WTC11 (cell line): ENCODE data around the gene RNF121. TPM values are rescaled to one million over a fixed set of nuclear protein-coding genes. Genes with fewer than 3 reads are reported as not detected.

Source experiments
- ATAC-seq: fragments of 200-7000 bp; cut with Tn5 transposase; 2 replicates; pipeline ENCODE4 v1.10.0; 2021; ENCODE audit warnings: mild to moderate bottlenecking, moderate library complexity
- CTCF ChIA-PET: fragments of 300-600 bp; sonication (Branson Sonifier 250); formaldehyde crosslinking; loops from one replicate; lab custom pipeline; 2021; ENCODE audit warnings: antibody characterized with exemption; lab: Charles Lee
- POLR2A ChIA-PET: fragments of 350-600 bp; sonication (Branson Sonifier 250); formaldehyde crosslinking; loops from one replicate; lab custom pipeline; 2021; ENCODE audit warnings: antibody characterized with exemption; lab: Charles Lee
- DNase-seq: peaks from one replicate; pipeline ENCODE4 v3.0.0; 2021; ENCODE audit warnings: low spot score
- H3K27ac Mint-ChIP-seq: 2 replicates; pipeline ENCODE4 v1.8.0; 2021; ENCODE audit warnings: mixed read lengths
- H3K27me3 Mint-ChIP-seq: 2 replicates; pipeline ENCODE4 v1.8.0; 2021; ENCODE audit warnings: low read depth, mild to moderate bottlenecking, moderate library complexity, mixed read lengths
- H3K36me3 Mint-ChIP-seq: 2 replicates; pipeline ENCODE4 v1.8.0; 2021; ENCODE audit warnings: mixed read lengths
- H3K4me1 Mint-ChIP-seq: 2 replicates; pipeline ENCODE4 v1.8.0; 2022; ENCODE audit warnings: mixed read lengths
- H3K4me3 Mint-ChIP-seq: 2 replicates; pipeline ENCODE4 v1.8.0; 2021; ENCODE audit warnings: mild to moderate bottlenecking, moderate library complexity, mixed read lengths
- H3K9me3 Mint-ChIP-seq: 2 replicates; pipeline ENCODE4 v1.8.0; 2021; ENCODE audit warnings: mixed read lengths
- ATF1 ChIP-seq: sonication (generic); formaldehyde crosslinking; IDR thresholded peaks from 2 replicates; pipeline ENCODE4 v1.8.1; 2023; ENCODE audit warnings: mild to moderate bottlenecking, moderate library complexity, missing genetic modification reagents
- ELF4 ChIP-seq: sonication (generic); formaldehyde crosslinking; IDR thresholded peaks from 2 replicates; pipeline ENCODE4 v1.8.1; 2022; ENCODE audit warnings: low read depth, mild to moderate bottlenecking, moderate library complexity, missing genetic modification reagents
- EMX1 ChIP-seq: fragments of 250-450 bp; sonication (Bioruptor Pico); IDR thresholded peaks from 2 replicates; pipeline ENCODE4 v1.8.0; 2021; ENCODE audit warnings: mild to moderate bottlenecking
- FOXJ3 ChIP-seq: sonication (generic); formaldehyde crosslinking; IDR thresholded peaks from 2 replicates; pipeline ENCODE4 v1.9.0; 2021; ENCODE audit warnings: missing genetic modification reagents, mild to moderate bottlenecking, borderline replicate concordance
- FOXK1 ChIP-seq: sonication (generic); formaldehyde crosslinking; IDR thresholded peaks from 2 replicates; pipeline ENCODE4 v1.8.0; 2022; ENCODE audit warnings: mild to moderate bottlenecking, moderate library complexity, missing genetic modification reagents
- FOXP1 ChIP-seq: sonication (generic); formaldehyde crosslinking; IDR thresholded peaks from 2 replicates; pipeline ENCODE4 v1.8.0; 2022; ENCODE audit warnings: missing genetic modification reagents, mild to moderate bottlenecking, moderate library complexity, borderline replicate concordance
- GRHL2 ChIP-seq: fragments of 250-450 bp; sonication (Bioruptor Pico); IDR thresholded peaks from 2 replicates; pipeline ENCODE4 v1.8.0; 2022; ENCODE audit warnings: mild to moderate bottlenecking, moderate library complexity; ENCODE audit not compliant: insufficient replicate concordance, severe bottlenecking
- GTF2I ChIP-seq: fragments of 250-450 bp; sonication (Bioruptor Pico); conservative IDR thresholded peaks from 2 replicates; pipeline ENCODE4 v1.4.0; 2021; ENCODE audit warnings: mild to moderate bottlenecking
- NR2C2 ChIP-seq: sonication (generic); formaldehyde crosslinking; IDR thresholded peaks from 2 replicates; pipeline ENCODE4 v1.8.0; 2022; ENCODE audit warnings: mild to moderate bottlenecking, missing genetic modification reagents
- NR3C1 ChIP-seq: sonication (generic); formaldehyde crosslinking; conservative IDR thresholded peaks from 2 replicates; pipeline ENCODE4 v1.8.1; 2023; ENCODE audit warnings: low read depth, mild to moderate bottlenecking, missing genetic modification reagents
- PRRX2 ChIP-seq: fragments of 250-450 bp; sonication (Bioruptor Pico); IDR thresholded peaks from 2 replicates; pipeline ENCODE4 v1.8.0; 2021; ENCODE audit warnings: mild to moderate bottlenecking
- SMAD3 ChIP-seq: sonication (generic); formaldehyde crosslinking; IDR thresholded peaks from 2 replicates; pipeline ENCODE4 v1.8.0; 2022; ENCODE audit warnings: missing genetic modification reagents, mild to moderate bottlenecking, borderline replicate concordance
- SOX15 ChIP-seq: fragments of 250-450 bp; sonication (Bioruptor Pico); IDR thresholded peaks from 2 replicates; pipeline ENCODE4 v1.9.0; 2021; ENCODE audit warnings: mild to moderate bottlenecking
- TCF7 ChIP-seq: sonication (generic); formaldehyde crosslinking; IDR thresholded peaks from 2 replicates; pipeline ENCODE4 v1.8.0; 2022; ENCODE audit warnings: mild to moderate bottlenecking, low read depth, missing genetic modification reagents, moderate library complexity
- ZNF219 ChIP-seq: sonication (generic); formaldehyde crosslinking; IDR thresholded peaks from 2 replicates; pipeline ENCODE4 v1.8.0; 2023; ENCODE audit warnings: missing genetic modification reagents, mild to moderate bottlenecking, borderline replicate concordance
- ZNF263 ChIP-seq: sonication (generic); formaldehyde crosslinking; IDR thresholded peaks from 2 replicates; pipeline ENCODE4 v1.8.1; 2022; ENCODE audit warnings: low read depth, mild to moderate bottlenecking, moderate library complexity, missing genetic modification reagents
- ZNF416 ChIP-seq: fragments of 250-450 bp; sonication (Bioruptor Pico); IDR thresholded peaks from 2 replicates; pipeline ENCODE4 v1.9.0; 2021; ENCODE audit warnings: mild to moderate bottlenecking, inconsistent platforms
- total RNA-seq: library from RNA; stranded (reverse); gene quantifications from 3 replicates; pipeline ENCODE4 v1.2.3, GENCODE V29; 2021
- TF ChIP-seq, protein P1 (sequence below): fragments of 250-450 bp; sonication (Bioruptor Pico); IDR thresholded peaks from 2 replicates; pipeline ENCODE4 v1.8.0; 2021; ENCODE audit warnings: mild to moderate bottlenecking
- TF ChIP-seq, protein P2 (sequence below): sonication (generic); formaldehyde crosslinking; IDR thresholded peaks from 2 replicates; pipeline ENCODE4 v1.8.0; 2022; ENCODE audit warnings: mild to moderate bottlenecking, missing genetic modification reagents
- TF ChIP-seq, protein P3 (sequence below): fragments of 200-600 bp; IDR thresholded peaks from 2 replicates; pipeline ENCODE4 v1.8.0; 2022; ENCODE audit warnings: antibody characterized with exemption
- TF ChIP-seq, protein P4 (sequence below): fragments of 250-450 bp; sonication (Bioruptor Pico); IDR thresholded peaks from 2 replicates; pipeline ENCODE4 v1.9.0; 2021; ENCODE audit warnings: moderate library complexity, mild to moderate bottlenecking, inconsistent platforms, borderline replicate concordance
- TF ChIP-seq, protein P5 (sequence below): fragments of 250-450 bp; sonication (Bioruptor Pico); IDR thresholded peaks from 2 replicates; pipeline ENCODE4 v1.9.0; 2021; ENCODE audit warnings: mild to moderate bottlenecking
- TF ChIP-seq, protein P6 (sequence below): sonication (generic); formaldehyde crosslinking; IDR thresholded peaks from 2 replicates; pipeline ENCODE4 v1.8.0; 2022; ENCODE audit warnings: mild to moderate bottlenecking, missing genetic modification reagents
- TF ChIP-seq, protein P7 (sequence below): sonication (generic); formaldehyde crosslinking; IDR thresholded peaks from 2 replicates; pipeline ENCODE4 v1.8.1; 2022; ENCODE audit warnings: low read depth, mild to moderate bottlenecking, moderate library complexity, missing genetic modification reagents, borderline replicate concordance

The RNF121 gene
- total RNA-seq, 1 experiment from 2014 or later = 40.2 TPM

DNA sequence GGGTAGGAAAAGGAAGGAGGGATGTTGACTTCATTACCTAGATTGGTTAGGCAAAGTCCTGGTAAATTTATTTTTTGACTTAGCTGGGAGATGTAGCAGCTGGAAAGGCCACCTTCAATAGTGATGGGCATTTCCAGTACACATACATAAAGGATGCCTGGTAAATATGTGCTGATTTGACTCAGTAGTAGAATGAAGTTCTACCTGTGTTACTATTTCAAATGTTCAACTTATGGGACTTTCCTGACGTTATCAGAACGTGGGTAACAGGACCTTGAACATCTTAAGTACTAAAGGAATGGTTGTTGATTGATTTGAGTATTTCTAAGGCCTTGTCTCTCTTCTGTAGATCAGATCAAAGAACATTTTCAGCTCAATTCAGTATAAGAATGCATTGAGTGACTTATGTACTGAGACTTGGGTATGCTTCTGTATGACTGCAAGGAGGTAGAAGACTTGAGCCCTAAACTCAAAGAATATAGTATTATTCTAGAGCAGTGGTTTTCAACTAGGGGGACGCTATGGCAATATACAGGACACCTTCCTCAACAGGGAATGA lies 27.1 kb downstream of the RNF121 start:
- POLR2A ChIA-PET = no interaction called here
- H3K4me3 Mint-ChIP-seq = no peak overlapping the region
- TF ChIP-seq ZNF263 (CRISPR knock-in tag) (no peak), PRRX2 (no peak), ZNF219 (CRISPR knock-in tag) (no peak), ELF4 (no peak), NR3C1 (CRISPR knock-in tag) (no peak), SMAD3 (no peak), FOXJ3 (CRISPR knock-in tag) (no peak), EMX1 (CRISPR knock-in tag) (no peak), ATF1 (CRISPR knock-in tag) (no peak), FOXP1 (CRISPR knock-in tag) (no peak), GTF2I (CRISPR knock-in tag) (no peak), TCF7 (CRISPR knock-in tag) (no peak)
- TF ChIP-seq, protein P1, sequence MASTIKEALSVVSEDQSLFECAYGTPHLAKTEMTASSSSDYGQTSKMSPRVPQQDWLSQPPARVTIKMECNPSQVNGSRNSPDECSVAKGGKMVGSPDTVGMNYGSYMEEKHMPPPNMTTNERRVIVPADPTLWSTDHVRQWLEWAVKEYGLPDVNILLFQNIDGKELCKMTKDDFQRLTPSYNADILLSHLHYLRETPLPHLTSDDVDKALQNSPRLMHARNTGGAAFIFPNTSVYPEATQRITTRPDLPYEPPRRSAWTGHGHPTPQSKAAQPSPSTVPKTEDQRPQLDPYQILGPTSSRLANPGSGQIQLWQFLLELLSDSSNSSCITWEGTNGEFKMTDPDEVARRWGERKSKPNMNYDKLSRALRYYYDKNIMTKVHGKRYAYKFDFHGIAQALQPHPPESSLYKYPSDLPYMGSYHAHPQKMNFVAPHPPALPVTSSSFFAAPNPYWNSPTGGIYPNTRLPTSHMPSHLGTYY (CRISPR knock-in tag) = no peak
- TF ChIP-seq, protein P2, sequence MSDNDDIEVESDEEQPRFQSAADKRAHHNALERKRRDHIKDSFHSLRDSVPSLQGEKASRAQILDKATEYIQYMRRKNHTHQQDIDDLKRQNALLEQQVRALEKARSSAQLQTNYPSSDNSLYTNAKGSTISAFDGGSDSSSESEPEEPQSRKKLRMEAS (CRISPR knock-in tag) = no peak
- TF ChIP-seq, protein P3, sequence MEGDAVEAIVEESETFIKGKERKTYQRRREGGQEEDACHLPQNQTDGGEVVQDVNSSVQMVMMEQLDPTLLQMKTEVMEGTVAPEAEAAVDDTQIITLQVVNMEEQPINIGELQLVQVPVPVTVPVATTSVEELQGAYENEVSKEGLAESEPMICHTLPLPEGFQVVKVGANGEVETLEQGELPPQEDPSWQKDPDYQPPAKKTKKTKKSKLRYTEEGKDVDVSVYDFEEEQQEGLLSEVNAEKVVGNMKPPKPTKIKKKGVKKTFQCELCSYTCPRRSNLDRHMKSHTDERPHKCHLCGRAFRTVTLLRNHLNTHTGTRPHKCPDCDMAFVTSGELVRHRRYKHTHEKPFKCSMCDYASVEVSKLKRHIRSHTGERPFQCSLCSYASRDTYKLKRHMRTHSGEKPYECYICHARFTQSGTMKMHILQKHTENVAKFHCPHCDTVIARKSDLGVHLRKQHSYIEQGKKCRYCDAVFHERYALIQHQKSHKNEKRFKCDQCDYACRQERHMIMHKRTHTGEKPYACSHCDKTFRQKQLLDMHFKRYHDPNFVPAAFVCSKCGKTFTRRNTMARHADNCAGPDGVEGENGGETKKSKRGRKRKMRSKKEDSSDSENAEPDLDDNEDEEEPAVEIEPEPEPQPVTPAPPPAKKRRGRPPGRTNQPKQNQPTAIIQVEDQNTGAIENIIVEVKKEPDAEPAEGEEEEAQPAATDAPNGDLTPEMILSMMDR = no peak
- TF ChIP-seq, protein P4, sequence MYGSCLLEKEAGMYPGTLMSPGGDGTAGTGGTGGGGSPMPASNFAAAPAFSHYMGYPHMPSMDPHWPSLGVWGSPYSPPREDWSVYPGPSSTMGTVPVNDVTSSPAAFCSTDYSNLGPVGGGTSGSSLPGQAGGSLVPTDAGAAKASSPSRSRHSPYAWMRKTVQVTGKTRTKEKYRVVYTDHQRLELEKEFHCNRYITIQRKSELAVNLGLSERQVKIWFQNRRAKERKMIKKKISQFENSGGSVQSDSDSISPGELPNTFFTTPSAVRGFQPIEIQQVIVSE (CRISPR knock-in tag) = no peak
- TF ChIP-seq, protein P5, sequence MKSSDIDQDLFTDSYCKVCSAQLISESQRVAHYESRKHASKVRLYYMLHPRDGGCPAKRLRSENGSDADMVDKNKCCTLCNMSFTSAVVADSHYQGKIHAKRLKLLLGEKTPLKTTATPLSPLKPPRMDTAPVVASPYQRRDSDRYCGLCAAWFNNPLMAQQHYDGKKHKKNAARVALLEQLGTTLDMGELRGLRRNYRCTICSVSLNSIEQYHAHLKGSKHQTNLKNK = no peak
- TF ChIP-seq, protein P6, sequence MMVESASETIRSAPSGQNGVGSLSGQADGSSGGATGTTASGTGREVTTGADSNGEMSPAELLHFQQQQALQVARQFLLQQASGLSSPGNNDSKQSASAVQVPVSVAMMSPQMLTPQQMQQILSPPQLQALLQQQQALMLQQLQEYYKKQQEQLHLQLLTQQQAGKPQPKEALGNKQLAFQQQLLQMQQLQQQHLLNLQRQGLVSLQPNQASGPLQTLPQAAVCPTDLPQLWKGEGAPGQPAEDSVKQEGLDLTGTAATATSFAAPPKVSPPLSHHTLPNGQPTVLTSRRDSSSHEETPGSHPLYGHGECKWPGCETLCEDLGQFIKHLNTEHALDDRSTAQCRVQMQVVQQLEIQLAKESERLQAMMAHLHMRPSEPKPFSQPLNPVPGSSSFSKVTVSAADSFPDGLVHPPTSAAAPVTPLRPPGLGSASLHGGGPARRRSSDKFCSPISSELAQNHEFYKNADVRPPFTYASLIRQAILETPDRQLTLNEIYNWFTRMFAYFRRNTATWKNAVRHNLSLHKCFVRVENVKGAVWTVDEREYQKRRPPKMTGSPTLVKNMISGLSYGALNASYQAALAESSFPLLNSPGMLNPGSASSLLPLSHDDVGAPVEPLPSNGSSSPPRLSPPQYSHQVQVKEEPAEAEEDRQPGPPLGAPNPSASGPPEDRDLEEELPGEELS (CRISPR knock-in tag) = no peak
- no peak overlapping the region for H3K27ac Mint-ChIP-seq
- DNase-seq (no peak), ATAC-seq (no peak)
- H3K4me1 Mint-ChIP-seq = no peaks in the 10 kb centered on the region
- peaks cover 6% of the 10 kb centered on the region for H3K36me3 Mint-ChIP-seq
- CTCF ChIA-PET = no interaction called here
- no peaks in the 10 kb centered on the region for H3K9me3 Mint-ChIP-seq
- no peaks in the 10 kb centered on the region for H3K27me3 Mint-ChIP-seq

DNA sequence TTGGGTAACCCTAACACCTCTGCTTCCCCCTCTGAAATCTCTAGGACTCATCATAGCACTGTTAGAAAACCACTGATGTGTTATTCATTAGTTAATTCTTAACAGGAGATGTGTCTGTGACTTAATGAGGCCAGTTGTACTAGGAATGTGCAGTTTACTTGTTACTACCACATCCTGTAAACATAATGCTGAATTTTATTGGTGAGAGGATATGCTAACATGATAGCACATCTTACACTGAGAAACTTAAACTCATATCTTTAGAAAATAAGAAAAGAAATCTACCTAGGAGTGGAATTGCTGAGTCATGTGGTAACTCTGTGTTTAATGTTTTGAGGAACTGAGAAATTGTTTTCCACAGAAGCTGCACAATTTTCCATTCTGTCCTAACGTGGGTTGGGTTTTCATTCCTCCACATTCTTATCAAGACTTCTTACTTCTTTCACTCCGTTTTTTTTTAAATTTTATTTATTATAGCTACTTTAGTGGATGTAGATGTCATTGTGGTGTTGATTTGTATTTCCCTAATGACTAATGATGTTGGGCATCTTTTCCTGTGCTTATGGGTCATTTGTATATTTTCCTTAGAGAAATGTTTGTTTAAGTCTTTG lies 33.7 kb downstream of the RNF121 start:
- ChIA-PET POLR2A (no interaction called here), CTCF (no interaction called here)
- no peak for ATAC-seq
- Mint-ChIP-seq H3K4me1 (no peaks in the 10 kb centered on the region), H3K36me3 (peaks cover 29% of the 10 kb centered on the region), H3K27me3 (no peaks in the 10 kb centered on the region), H3K4me3 (no peak overlapping the region), H3K9me3 (no peaks in the 10 kb centered on the region), H3K27ac (no peak overlapping the region)
- DNase-seq = no peak
- TF ChIP-seq SMAD3 (no peak), GRHL2 (CRISPR knock-in tag) (no peak), SOX15 (CRISPR knock-in tag) (no peak), NR3C1 (CRISPR knock-in tag) (no peak), FOXK1 (CRISPR knock-in tag) (no peak), ZNF416 (CRISPR knock-in tag) (no peak), NR2C2 (CRISPR knock-in tag) (no peak)
- TF ChIP-seq, protein P7, sequence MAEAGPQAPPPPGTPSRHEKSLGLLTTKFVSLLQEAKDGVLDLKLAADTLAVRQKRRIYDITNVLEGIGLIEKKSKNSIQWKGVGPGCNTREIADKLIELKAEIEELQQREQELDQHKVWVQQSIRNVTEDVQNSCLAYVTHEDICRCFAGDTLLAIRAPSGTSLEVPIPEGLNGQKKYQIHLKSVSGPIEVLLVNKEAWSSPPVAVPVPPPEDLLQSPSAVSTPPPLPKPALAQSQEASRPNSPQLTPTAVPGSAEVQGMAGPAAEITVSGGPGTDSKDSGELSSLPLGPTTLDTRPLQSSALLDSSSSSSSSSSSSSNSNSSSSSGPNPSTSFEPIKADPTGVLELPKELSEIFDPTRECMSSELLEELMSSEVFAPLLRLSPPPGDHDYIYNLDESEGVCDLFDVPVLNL (CRISPR knock-in tag) = no peak
- TF ChIP-seq, protein P1 (CRISPR knock-in tag) = no peak
- TF ChIP-seq, protein P6 (CRISPR knock-in tag) = no peak
